NCI-H82 treated with DMSO at 0.1 percent for 48 hours (cell line): ENCODE data around the gene NOL4L.

ENCODE experiments used
- DNase-seq: peaks from one replicate; lab custom pipeline; 2025; ENCODE audit not compliant: unreplicated experiment; lab: John Stamatoyannopoulos, UW

NOL4L gene

GRCh38 chr20:32543570-32544259, 41.4 kb downstream of the NOL4L start:
- no peak for DNase-seq

- no peak for DNase-seq
These were observed 42.9 kb downstream of the NOL4L start for GRCh38 chr20:32542259-32542615.

GRCh38 chr20:32541323-32542258, 43.5 kb downstream of the NOL4L start:
- DNase-seq, result no peak

GRCh38 chr20:32539817-32540675, 45.1 kb downstream of the NOL4L start:
- no peak for DNase-seq

GRCh38 chr20:32539026-32539816, 45.9 kb downstream of the NOL4L start:
- no peak for DNase-seq

- DNase-seq, result no peak
These were observed 46.6 kb downstream of the NOL4L start for GRCh38 chr20:32538526-32538939.

- no peak for DNase-seq
These were observed 47.2 kb downstream of the NOL4L start for GRCh38 chr20:32537657-32538525.

GRCh38 chr20:32536851-32537656, 48.1 kb downstream of the NOL4L start:
- DNase-seq, result no peak

GRCh38 chr20:32535953-32536823, 48.9 kb downstream of the NOL4L start:
- DNase-seq, result peak; percentile 87

GRCh38 chr20:32535316-32535952, 49.7 kb downstream of the NOL4L start:
- DNase-seq, result no peak

- no peak for DNase-seq
These were observed 50.4 kb downstream of the NOL4L start for GRCh38 chr20:32534661-32535240.

- no peak for DNase-seq
These were observed 51.4 kb downstream of the NOL4L start for GRCh38 chr20:32533732-32534131.

GRCh38 chr20:32532246-32532645, 52.9 kb downstream of the NOL4L start:
- DNase-seq, result no peak

GRCh38 chr20:32528905-32529670, 56.0 kb downstream of the NOL4L start:
- no peak for DNase-seq

GRCh38 chr20:32528171-32528891, 56.8 kb downstream of the NOL4L start:
- no peak for DNase-seq
